Neural progenitor cell (in vitro differentiated cells): ENCODE results near the gene DMKN. TPM values are rescaled to one million over a fixed set of nuclear protein-coding genes. Genes with fewer than 3 reads are reported as not detected.

Experiments used
- DNase-seq: peaks from one replicate; pipeline ENCODE4 v3.0.0-alpha.2; 2016; ENCODE audit warnings: low spot score
- H2AFZ ChIP-seq: fragments of 200-600 bp; sonication (generic); replicated peaks from 2 replicates; pipeline ENCODE4 v1.6.1; 2016; ENCODE audit warnings: antibody characterized with exemption
- H3F3A ChIP-seq: fragments of 200-600 bp; sonication (generic); 2 replicates; pipeline ENCODE4 v1.6.1; 2016; ENCODE audit warnings: antibody characterized with exemption, low read depth
- H3K27ac ChIP-seq: fragments of 200-600 bp; sonication (generic); 2 replicates; pipeline ENCODE4 v1.5.1; 2016; ENCODE audit warnings: mild to moderate bottlenecking
- H3K27me3 ChIP-seq: fragments of 200-600 bp; sonication (generic); 2 replicates; pipeline ENCODE4 v1.6.1; 2016; ENCODE audit warnings: mild to moderate bottlenecking, moderate library complexity
- H3K36me3 ChIP-seq: fragments of 200-600 bp; sonication (generic); 2 replicates; pipeline ENCODE4 v1.5.1; 2016
- H3K4me1 ChIP-seq: fragments of 200-600 bp; sonication (generic); 2 replicates; pipeline ENCODE4 v1.6.1; 2016; ENCODE audit warnings: mixed run types
- H3K4me2 ChIP-seq: fragments of 200-600 bp; sonication (generic); 2 replicates; pipeline ENCODE4 v1.6.1; 2016
- H3K4me3 ChIP-seq: fragments of 200-600 bp; sonication (generic); 2 replicates; pipeline ENCODE4 v1.5.1; 2016
- H3K79me2 ChIP-seq: fragments of 200-600 bp; sonication (generic); 2 replicates; pipeline ENCODE4 v1.6.1; 2016; ENCODE audit warnings: low read depth
- H3K9ac ChIP-seq: fragments of 200-600 bp; sonication (generic); 2 replicates; pipeline ENCODE4 v1.6.1; 2016
- H3K9me3 ChIP-seq: fragments of 200-600 bp; sonication (generic); 2 replicates; pipeline ENCODE4 v1.5.1; 2016; ENCODE audit warnings: low read depth
- H4K20me1 ChIP-seq: fragments of 200-600 bp; sonication (generic); 2 replicates; pipeline ENCODE4 v1.6.1; 2016; ENCODE audit warnings: low read depth
- H3K27ac Mint-ChIP-seq: 3 replicates; pipeline ENCODE4 v1.8.0; 2021; ENCODE audit warnings: mixed read lengths
- H3K27me3 Mint-ChIP-seq: 2 replicates; pipeline ENCODE4 v1.8.0; 2022; ENCODE audit warnings: low read depth, mild to moderate bottlenecking, inconsistent platforms, moderate library complexity, mixed read lengths; ENCODE audit not compliant: insufficient read depth
- H3K36me3 Mint-ChIP-seq: 3 replicates; pipeline ENCODE4 v1.8.0; 2021; ENCODE audit warnings: mixed read lengths
- H3K4me1 Mint-ChIP-seq: 3 replicates; pipeline ENCODE4 v1.8.0; 2021; ENCODE audit warnings: mixed read lengths
- H3K4me3 Mint-ChIP-seq: 3 replicates; pipeline ENCODE4 v1.8.0; 2021; ENCODE audit warnings: mild to moderate bottlenecking, moderate library complexity, mixed read lengths
- H3K9me3 Mint-ChIP-seq: 3 replicates; pipeline ENCODE4 v1.8.0; 2020; ENCODE audit warnings: mixed read lengths
- EZH2 ChIP-seq: fragments of 200-600 bp; sonication (generic); IDR thresholded peaks from 2 replicates; pipeline ENCODE4 v1.6.1; 2017; ENCODE audit warnings: antibody characterized with exemption, mild to moderate bottlenecking, moderate library complexity
- EZH2phosphoT487 ChIP-seq: fragments of 200-600 bp; sonication (generic); IDR thresholded peaks from 2 replicates; pipeline ENCODE4 v1.6.1; 2017; ENCODE audit warnings: antibody characterized with exemption
- total RNA-seq: library from RNA; depleted of rRNA; stranded (reverse); fragments of >200 nt; gene quantifications from 2 replicates; pipeline ENCODE4 v1.2.3, GENCODE V29; 2015; ENCODE audit warnings: low replicate concordance
- TF ChIP-seq, protein P1 (sequence below): fragments of 200-600 bp; sonication (generic); IDR thresholded peaks from 2 replicates; pipeline ENCODE4 v1.5.1; 2017; ENCODE audit warnings: antibody characterized with exemption, mild to moderate bottlenecking

DMKN gene
- total RNA-seq, 1 donor from 2014 or later = 175 TPM

DNA sequence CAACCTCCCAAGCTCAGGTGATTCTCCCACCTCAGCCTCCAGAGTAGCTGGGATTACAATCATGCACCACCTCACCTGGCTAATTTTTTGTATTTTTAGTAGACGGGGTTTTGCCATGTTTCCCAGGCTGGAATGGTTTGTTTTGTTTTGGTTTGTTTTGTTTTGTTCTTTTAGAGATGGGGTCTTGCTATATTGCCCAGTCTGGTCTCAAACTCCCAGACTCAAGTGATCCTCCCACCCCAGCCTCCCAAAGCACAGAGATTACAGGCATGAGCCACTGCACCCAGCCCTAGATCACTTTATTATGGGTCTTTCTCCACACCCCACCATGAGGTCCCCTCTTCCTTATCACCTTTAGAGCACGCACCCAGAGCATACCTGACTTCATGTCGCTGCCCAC is 15.2 kb downstream of the DMKN start:
- H2AFZ ChIP-seq = no peak overlapping the region
- H3K27me3 ChIP-seq = no peaks in the 10 kb centered on the region
- H3F3A ChIP-seq = no peaks in the 10 kb centered on the region
- peaks cover 13% of the 10 kb centered on the region for H3K27me3 Mint-ChIP-seq
- no peaks in the 10 kb centered on the region for H3K79me2 ChIP-seq
- no peak overlapping the region for H3K27ac Mint-ChIP-seq
- H3K36me3 ChIP-seq = no peaks in the 10 kb centered on the region
- H3K4me1 ChIP-seq = no peaks in the 10 kb centered on the region
- TF ChIP-seq, protein P1, sequence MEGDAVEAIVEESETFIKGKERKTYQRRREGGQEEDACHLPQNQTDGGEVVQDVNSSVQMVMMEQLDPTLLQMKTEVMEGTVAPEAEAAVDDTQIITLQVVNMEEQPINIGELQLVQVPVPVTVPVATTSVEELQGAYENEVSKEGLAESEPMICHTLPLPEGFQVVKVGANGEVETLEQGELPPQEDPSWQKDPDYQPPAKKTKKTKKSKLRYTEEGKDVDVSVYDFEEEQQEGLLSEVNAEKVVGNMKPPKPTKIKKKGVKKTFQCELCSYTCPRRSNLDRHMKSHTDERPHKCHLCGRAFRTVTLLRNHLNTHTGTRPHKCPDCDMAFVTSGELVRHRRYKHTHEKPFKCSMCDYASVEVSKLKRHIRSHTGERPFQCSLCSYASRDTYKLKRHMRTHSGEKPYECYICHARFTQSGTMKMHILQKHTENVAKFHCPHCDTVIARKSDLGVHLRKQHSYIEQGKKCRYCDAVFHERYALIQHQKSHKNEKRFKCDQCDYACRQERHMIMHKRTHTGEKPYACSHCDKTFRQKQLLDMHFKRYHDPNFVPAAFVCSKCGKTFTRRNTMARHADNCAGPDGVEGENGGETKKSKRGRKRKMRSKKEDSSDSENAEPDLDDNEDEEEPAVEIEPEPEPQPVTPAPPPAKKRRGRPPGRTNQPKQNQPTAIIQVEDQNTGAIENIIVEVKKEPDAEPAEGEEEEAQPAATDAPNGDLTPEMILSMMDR = no peak
- TF ChIP-seq EZH2phosphoT487 (no peak), EZH2 (no peak)
- no peak overlapping the region for H3K27ac ChIP-seq
- no peak overlapping the region for H3K4me2 ChIP-seq
- H3K9me3 Mint-ChIP-seq = no peaks in the 10 kb centered on the region
- H3K4me3 ChIP-seq = no peak overlapping the region
- no peak overlapping the region for H3K4me3 Mint-ChIP-seq
- no peak overlapping the region for H3K9ac ChIP-seq
- no peaks in the 10 kb centered on the region for H3K36me3 Mint-ChIP-seq
- peaks cover 4% of the 10 kb centered on the region for H3K4me1 Mint-ChIP-seq
- no peaks in the 10 kb centered on the region for H3K9me3 ChIP-seq
- no peak for DNase-seq
- H4K20me1 ChIP-seq = peaks cover 6% of the 10 kb centered on the region

DNA sequence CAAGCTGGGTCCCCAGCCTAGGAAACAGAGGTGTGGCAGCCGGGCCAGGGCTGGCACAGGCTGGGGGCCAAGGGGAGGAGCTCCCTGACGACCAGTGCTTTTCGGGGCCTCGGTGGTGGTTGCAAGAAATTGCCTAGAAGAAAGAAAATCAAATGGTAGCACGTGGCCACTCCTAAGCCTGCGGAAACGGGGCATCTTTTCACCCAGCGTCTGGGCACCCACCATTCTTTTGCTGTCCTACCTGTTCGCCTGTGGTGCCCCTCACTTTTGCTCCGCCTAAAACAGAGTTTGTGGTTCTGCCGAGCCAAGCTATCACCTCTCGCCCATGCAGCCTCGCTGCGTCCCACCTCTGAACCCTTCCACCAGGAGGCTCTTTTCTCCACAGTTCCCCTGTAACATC is 16.0 kb downstream of the DMKN start:
- peaks cover 6% of the 10 kb centered on the region for H4K20me1 ChIP-seq
- H3K9me3 ChIP-seq = no peaks in the 10 kb centered on the region
- no peaks in the 10 kb centered on the region for H3K79me2 ChIP-seq
- no peak overlapping the region for H3K4me3 ChIP-seq
- no peak overlapping the region for H2AFZ ChIP-seq
- H3K36me3 Mint-ChIP-seq = no peaks in the 10 kb centered on the region
- peaks cover 4% of the 10 kb centered on the region for H3K4me1 Mint-ChIP-seq
- no peaks in the 10 kb centered on the region for H3K9me3 Mint-ChIP-seq
- H3K27me3 ChIP-seq = no peaks in the 10 kb centered on the region
- H3K27ac Mint-ChIP-seq = no peak overlapping the region
- H3K4me1 ChIP-seq = no peaks in the 10 kb centered on the region
- H3F3A ChIP-seq = no peaks in the 10 kb centered on the region
- no peaks in the 10 kb centered on the region for H3K36me3 ChIP-seq
- no peak overlapping the region for H3K4me2 ChIP-seq
- no peak overlapping the region for H3K27ac ChIP-seq
- TF ChIP-seq, protein P1 = no peak
- TF ChIP-seq EZH2phosphoT487 = no peak
- H3K4me3 Mint-ChIP-seq = no peak overlapping the region
- H3K9ac ChIP-seq = no peak overlapping the region
- H3K27me3 Mint-ChIP-seq = peaks cover 13% of the 10 kb centered on the region
- no peak for DNase-seq

DNA sequence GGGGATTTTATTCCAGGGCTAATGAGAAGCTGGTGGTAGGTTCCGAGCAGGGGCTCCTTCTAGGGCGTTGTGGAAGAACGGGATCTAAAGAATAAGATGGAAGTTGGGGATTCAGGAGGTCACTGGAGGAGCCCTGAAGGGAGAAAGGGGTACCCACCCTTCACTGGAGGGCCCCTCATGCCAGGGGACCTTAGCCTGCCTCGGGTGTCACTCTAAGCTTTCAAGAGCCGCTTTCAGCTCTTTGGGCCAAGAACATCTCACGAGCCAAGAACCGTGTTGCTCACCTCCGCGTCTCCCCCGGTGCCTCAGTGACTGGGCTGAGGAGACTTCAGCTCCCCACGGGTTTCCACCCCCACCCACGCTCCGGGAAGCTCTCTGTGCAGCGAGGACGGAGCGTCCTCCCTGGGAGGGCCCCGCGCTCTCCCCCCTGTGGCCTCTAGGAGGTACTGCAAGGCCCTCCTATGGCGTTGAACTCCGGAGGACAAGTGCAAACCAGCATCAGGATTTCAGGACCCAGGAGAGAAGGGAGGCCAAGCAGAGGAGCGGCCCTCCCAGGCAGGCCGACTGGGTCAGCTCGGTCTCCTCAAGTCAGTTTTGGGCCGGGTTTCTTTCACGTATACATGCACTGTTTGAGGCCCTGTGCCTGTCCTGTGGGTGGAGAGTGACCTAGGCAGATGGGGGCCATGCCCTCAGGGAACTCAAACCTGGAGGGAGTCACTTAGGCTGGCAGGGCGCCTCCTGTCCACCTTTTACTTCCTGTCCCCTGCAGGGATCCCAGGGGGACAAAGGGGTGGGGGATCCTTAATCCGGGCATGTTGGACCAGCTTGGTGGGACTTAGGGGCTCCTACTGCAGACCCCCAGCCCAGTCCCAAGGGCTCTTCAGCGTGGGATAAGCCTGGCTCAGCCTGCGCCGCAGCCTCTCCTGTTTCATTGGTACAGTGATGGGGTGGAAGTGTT is 18.1 kb downstream of the DMKN start:
- Mint-ChIP-seq H3K4me3 (no peak overlapping the region), H3K9me3 (no peaks in the 10 kb centered on the region), H3K27me3 (peaks cover 9% of the 10 kb centered on the region), H3K27ac (no peak overlapping the region), H3K36me3 (no peaks in the 10 kb centered on the region), H3K4me1 (no peaks in the 10 kb centered on the region)
- H3K9ac ChIP-seq = no peak overlapping the region
- H4K20me1 ChIP-seq = peaks cover 6% of the 10 kb centered on the region
- H3K79me2 ChIP-seq = no peaks in the 10 kb centered on the region
- no peaks in the 10 kb centered on the region for H3K9me3 ChIP-seq
- H3K4me2 ChIP-seq = no peak overlapping the region
- peaks cover 4% of the 10 kb centered on the region for H3K27me3 ChIP-seq
- no peak for TF ChIP-seq EZH2
- no peak for TF ChIP-seq EZH2phosphoT487
- TF ChIP-seq, protein P1 = peak; percentile 89
- DNase-seq = peak; percentile 76
- no peaks in the 10 kb centered on the region for H3K36me3 ChIP-seq
- no peak overlapping the region for H3K27ac ChIP-seq
- no peak overlapping the region for H2AFZ ChIP-seq
- no peaks in the 10 kb centered on the region for H3F3A ChIP-seq
- no peak overlapping the region for H3K4me3 ChIP-seq
- H3K4me1 ChIP-seq = no peaks in the 10 kb centered on the region
